Tongue (tissue), 2 donors: Measurements from ENCODE around the gene APBB2. TPM values are rescaled to one million over a fixed set of nuclear protein-coding genes. Genes with fewer than 3 reads are reported as not detected.

Experiments used
- DNase-seq: peaks from one replicate; pipeline ENCODE4 v3.0.0-alpha.2; 2015
- total RNA-seq: library from RNA; depleted of rRNA; stranded (reverse); fragments of >200 nt; gene quantifications from one replicate; pipeline ENCODE4 v1.2.3, GENCODE V29; 2014

APBB2 gene
- total RNA-seq, 1 donor from 2014 or later: 80.0 TPM

GRCh38 chr4:40848940-40849339 is 365.4 kb downstream of the APBB2 start:
- no peak for DNase-seq

GRCh38 chr4:40848251-40848650 is 366.1 kb downstream of the APBB2 start:
- DNase-seq: no peak

GRCh38 chr4:40846532-40846931 is 367.8 kb downstream of the APBB2 start:
- no peak for DNase-seq

GRCh38 chr4:40845154-40845835 is 369.0 kb downstream of the APBB2 start:
- peak; percentile 43 for DNase-seq

GRCh38 chr4:40844261-40844660 is 370.1 kb downstream of the APBB2 start:
- no peak for DNase-seq

- no peak for DNase-seq
Measured at GRCh38 chr4:40843696-40844095, 370.6 kb downstream of the APBB2 start.

GRCh38 chr4:40842725-40843423 is 371.5 kb downstream of the APBB2 start:
- DNase-seq: no peak

GRCh38 chr4:40842318-40842717 is 372.0 kb downstream of the APBB2 start:
- DNase-seq: peak; percentile 15

- DNase-seq: peak; percentile 80
Measured at GRCh38 chr4:40840985-40841571, 373.3 kb downstream of the APBB2 start.

- peak; percentile 32 for DNase-seq
Measured at GRCh38 chr4:40840255-40840984, 373.9 kb downstream of the APBB2 start.

- no peak for DNase-seq
Measured at GRCh38 chr4:40838742-40839141, 375.6 kb downstream of the APBB2 start.

GRCh38 chr4:40837094-40837870 is 377.1 kb downstream of the APBB2 start:
- DNase-seq: no peak

GRCh38 chr4:40833212-40833611 is 381.1 kb downstream of the APBB2 start:
- no peak for DNase-seq

- no peak for DNase-seq
Measured at GRCh38 chr4:40832175-40832574, 382.2 kb downstream of the APBB2 start.

GRCh38 chr4:40831146-40831907 is 383.0 kb downstream of the APBB2 start:
- no peak for DNase-seq

GRCh38 chr4:40829586-40829985 is 384.8 kb downstream of the APBB2 start:
- no peak for DNase-seq

- DNase-seq: no peak
Measured at GRCh38 chr4:40828661-40829060, 385.7 kb downstream of the APBB2 start.

GRCh38 chr4:40827758-40828157 is 386.6 kb downstream of the APBB2 start:
- DNase-seq: no peak

- DNase-seq: no peak
Measured at GRCh38 chr4:40826821-40827220, 387.5 kb downstream of the APBB2 start.

- no peak for DNase-seq
Measured at GRCh38 chr4:40825014-40825838, 389.1 kb downstream of the APBB2 start.
